Kidney epithelial cell (primary cell): ENCODE data around the gene GRWD1. TPM values are rescaled to one million over a fixed set of nuclear protein-coding genes. Genes with fewer than 3 reads are reported as not detected.

Experiments
- DNase-seq: peaks from one replicate; pipeline ENCODE4 v3.0.0-alpha.2; 2010; ENCODE audit warnings: low read depth
- H3K27me3 ChIP-seq: 2 replicates; pipeline ENCODE4 v1.6.0; 2011; ENCODE audit warnings: low read length; ENCODE audit not compliant: control insufficient read depth, insufficient read depth
- H3K36me3 ChIP-seq: 2 replicates; pipeline ENCODE4 v1.5.1; 2011; ENCODE audit warnings: low read length; ENCODE audit not compliant: control insufficient read depth, insufficient read depth
- H3K4me3 ChIP-seq: 2 replicates; pipeline ENCODE4 v1.5.1; 2011; ENCODE audit warnings: low read depth, mild to moderate bottlenecking, control low read depth, low read length
- total RNA-seq: library from RNA; depleted of rRNA; stranded (reverse); fragments of >200 nt; gene quantifications from 2 replicates; pipeline ENCODE4 v1.2.3, GENCODE V29; 2015
- TF ChIP-seq, protein P1 (sequence below): IDR thresholded peaks from 2 replicates; pipeline ENCODE4 v1.5.1; 2011; ENCODE audit warnings: mild to moderate bottlenecking, moderate library complexity, low read length, control low read depth, inconsistent platforms; ENCODE audit not compliant: insufficient read depth, poor library complexity, severe bottlenecking

Gene GRWD1
- 44.6 and 47.1 TPM in 2 replicates for total RNA-seq

DNA sequence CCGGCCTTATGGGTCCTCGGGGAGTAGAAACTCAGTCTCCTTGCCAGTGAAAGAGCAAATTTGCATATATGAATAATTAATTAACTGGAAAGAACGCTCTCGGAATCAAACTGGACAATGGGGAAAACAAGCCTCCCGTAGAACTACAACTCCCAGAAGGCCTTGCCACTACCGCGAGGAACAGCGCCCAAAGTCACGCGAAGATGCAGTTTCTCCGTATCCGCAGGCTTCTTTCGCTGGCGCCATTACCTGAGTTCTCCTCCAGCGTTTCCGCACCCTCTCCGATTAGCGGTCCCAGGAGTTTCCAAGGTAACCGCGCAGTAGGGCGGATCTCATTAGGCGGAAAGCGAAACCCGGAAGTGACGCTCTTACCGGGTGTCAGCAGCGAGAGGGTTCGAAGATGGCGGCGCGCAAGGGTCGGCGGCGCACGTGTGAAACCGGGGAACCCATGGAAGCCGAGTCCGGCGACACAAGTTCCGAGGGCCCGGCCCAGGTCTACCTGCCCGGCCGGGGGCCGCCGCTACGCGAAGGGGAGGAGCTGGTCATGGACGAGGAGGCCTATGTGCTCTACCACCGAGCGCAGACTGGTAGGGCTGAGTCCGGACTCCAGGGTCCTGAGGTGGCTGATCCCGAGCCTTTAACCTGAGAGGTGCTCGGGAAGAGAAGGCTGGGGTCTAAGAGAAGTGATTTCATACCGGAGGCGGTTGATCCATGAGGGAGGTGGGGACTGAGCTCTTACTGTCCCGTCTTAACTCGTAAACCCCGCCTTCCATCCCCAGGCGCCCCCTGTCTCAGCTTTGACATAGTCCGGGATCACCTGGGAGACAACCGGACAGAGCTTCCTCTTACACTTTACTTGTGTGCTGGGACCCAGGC, at the start of gene GRWD1:
GRWD1 (plus strand) TSS at position 378 of the 876 bp plus-strand sequence; CDS start at position 401, 23 bp downstream.
- TF ChIP-seq, protein P1, sequence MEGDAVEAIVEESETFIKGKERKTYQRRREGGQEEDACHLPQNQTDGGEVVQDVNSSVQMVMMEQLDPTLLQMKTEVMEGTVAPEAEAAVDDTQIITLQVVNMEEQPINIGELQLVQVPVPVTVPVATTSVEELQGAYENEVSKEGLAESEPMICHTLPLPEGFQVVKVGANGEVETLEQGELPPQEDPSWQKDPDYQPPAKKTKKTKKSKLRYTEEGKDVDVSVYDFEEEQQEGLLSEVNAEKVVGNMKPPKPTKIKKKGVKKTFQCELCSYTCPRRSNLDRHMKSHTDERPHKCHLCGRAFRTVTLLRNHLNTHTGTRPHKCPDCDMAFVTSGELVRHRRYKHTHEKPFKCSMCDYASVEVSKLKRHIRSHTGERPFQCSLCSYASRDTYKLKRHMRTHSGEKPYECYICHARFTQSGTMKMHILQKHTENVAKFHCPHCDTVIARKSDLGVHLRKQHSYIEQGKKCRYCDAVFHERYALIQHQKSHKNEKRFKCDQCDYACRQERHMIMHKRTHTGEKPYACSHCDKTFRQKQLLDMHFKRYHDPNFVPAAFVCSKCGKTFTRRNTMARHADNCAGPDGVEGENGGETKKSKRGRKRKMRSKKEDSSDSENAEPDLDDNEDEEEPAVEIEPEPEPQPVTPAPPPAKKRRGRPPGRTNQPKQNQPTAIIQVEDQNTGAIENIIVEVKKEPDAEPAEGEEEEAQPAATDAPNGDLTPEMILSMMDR = peak; percentile 24
- peaks cover 24% of the 10 kb centered on the region for H3K27me3 ChIP-seq
- DNase-seq = peak; percentile 93
- H3K4me3 ChIP-seq = peak within 1 kb of the TSS; percentile 93
- no peaks in the 10 kb centered on the region for H3K36me3 ChIP-seq

DNA sequence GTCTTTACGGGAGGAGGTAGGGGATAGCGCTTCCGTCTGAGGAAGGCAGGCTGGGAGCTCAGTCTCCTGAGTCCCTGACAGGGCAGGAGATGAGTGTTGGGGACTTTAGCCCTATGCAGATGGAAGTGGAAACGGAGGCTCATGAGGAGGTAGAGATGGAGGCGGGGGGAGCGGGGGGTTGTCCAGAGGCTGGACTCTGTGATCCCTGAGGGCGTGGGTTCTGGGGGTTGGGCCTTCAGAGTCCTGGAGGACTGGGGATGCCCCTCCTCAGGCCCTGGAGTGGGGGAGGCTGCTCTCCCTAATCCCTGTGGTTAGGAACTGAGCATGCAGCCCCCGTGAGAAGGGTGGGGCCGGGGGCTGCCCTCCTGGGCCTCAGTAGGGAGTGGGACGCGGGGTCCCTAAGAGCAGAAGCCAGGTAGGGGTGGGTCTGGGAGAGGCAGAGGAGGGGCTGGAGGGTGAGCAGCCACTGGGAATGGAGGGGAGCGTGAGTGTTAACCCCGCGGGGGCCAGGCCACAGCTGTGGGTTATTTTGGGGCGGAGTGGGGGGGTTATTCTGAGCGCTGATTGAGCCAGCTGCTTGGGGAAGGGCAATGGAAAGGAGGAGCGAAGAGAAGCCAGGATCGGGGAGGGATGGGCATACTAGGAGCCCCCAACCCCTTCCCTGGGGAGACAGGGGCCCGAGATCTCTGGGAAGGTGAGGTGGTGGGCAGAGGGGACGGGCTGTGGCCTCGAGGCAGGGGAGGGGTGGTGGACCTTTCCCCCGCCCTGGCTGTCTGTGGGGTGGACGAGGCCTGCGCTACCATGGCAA, 49.6 kb upstream of the GRWD1 start:
- DNase-seq = no peak
- Histone ChIP-seq H3K36me3 (no peaks in the 10 kb centered on the region), H3K4me3 (no peak overlapping the region), H3K27me3 (peaks cover 44% of the 10 kb centered on the region)
- TF ChIP-seq, protein P1 = no peak

DNA sequence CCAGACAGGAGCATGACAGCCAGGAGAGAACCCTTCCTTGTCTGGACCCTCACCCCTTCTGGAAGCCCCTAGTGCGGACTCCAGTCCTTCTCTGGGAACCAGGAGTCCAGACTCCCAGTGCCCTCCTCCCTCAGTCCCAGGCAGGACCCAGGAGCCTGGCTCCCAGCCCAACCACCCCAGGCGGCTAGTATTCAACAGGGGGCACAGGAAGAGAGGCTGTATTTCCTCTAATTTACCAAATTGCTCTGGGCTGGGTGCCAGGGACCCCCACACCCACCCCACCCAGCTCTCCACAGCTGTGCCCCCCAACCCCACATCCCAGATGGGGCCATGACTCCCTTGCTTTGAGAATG, 49.0 kb upstream of the GRWD1 start:
- peaks cover 44% of the 10 kb centered on the region for H3K27me3 ChIP-seq
- TF ChIP-seq, protein P1 = no peak
- no peak for DNase-seq
- no peaks in the 10 kb centered on the region for H3K36me3 ChIP-seq
- no peak overlapping the region for H3K4me3 ChIP-seq

DNA sequence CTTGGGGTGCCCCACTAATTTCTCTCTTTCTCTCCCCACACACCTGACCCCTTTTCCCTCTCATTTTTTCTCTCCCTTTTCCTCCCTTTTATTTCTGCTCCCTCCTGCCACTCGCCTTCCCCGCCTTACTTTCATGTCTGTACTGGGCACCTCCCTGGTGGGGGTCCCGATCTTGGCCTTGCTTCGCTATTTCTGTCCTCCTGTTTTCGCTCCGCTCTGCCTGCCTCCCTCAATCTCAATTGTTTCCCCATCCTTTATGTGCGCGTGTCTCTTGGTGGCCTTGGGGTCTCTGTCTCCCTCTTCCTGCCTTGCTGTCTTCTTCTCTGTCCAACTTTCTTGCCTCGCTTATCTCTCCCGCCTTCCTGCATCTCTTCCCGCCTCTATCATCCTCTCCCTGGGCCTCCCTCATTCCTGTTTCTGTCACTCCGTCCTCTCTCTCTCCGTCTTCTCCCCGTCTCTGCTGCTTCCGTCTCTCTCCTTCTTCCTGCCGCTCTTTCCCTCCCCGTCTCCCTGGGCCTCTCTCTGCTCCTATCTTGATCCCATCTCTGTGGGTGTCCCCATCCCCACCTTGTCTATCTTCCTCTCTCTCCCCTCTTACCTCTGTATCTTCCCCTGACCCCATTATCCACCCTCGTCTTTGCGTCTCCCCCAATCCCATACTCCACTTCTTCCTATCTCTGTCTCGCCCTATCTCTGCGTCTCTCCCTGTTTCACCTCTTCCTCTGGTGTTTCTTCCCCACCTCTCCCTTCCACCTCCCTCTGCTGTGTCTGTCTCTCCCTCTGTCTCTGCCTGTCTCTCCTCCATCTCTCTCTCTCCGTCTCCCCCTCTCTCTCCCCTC, 48.3 kb upstream of the GRWD1 start:
- Histone ChIP-seq H3K4me3 (peak overlapping the region; percentile 29), H3K27me3 (peaks cover 44% of the 10 kb centered on the region)
- TF ChIP-seq, protein P1 = no peak

DNA sequence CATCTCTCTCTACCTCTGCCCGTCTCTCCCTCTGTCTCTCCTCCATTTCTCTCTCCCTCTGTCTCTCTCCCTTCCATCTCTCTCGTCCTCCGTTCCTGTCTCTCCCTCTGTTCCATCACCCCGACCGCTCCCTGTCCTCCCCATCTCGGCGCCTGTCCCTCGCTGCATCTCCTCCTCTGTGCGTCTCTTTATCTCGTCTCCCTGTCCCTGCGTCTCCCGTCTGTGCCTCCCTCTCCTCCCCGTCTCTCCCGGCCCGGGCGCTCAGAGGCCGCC, 47.7 kb upstream of the GRWD1 start:
- Histone ChIP-seq H3K36me3 (no peaks in the 10 kb centered on the region), H3K4me3 (peak overlapping the region; percentile 29), H3K27me3 (peaks cover 44% of the 10 kb centered on the region)
- no peak for DNase-seq
- TF ChIP-seq, protein P1 = no peak

More for the DNA sequence above, 48.3 kb upstream of the GRWD1 start:
- H3K36me3 ChIP-seq = no peaks in the 10 kb centered on the region
- DNase-seq = no peak
